IgD-negative memory B cell (primary cell): ENCODE measurements around the gene DOK3. TPM values are rescaled to one million over a fixed set of nuclear protein-coding genes. Genes with fewer than 3 reads are reported as not detected.

ENCODE experiments used
- H3K27ac Mint-ChIP-seq, 3 donors: one replicate each; pipeline ENCODE4 v1.8.0; 2020 to 2022; ENCODE audit warnings: mild to moderate bottlenecking in 3 of 3, mixed read lengths in 3 of 3, moderate library complexity in 1 of 3
- H3K27me3 Mint-ChIP-seq: one replicate; pipeline ENCODE4 v1.8.0; 2021; ENCODE audit warnings: mixed read lengths
- H3K36me3 Mint-ChIP-seq: one replicate; pipeline ENCODE4 v1.8.0; 2020; ENCODE audit warnings: mild to moderate bottlenecking, mixed read lengths
- H3K4me1 Mint-ChIP-seq, 3 donors: one replicate each; pipeline ENCODE4 v1.8.0; 2020 to 2022; ENCODE audit warnings: mixed read lengths in 3 of 3, mild to moderate bottlenecking in 1 of 3
- H3K4me3 Mint-ChIP-seq, 4 donors: one replicate each; pipeline ENCODE4 v1.8.0; 2020 to 2022; ENCODE audit warnings: mild to moderate bottlenecking in 4 of 4, mixed read lengths in 4 of 4, moderate library complexity in 3 of 4
- H3K9me3 Mint-ChIP-seq, 3 donors: one replicate each; pipeline ENCODE4 v1.8.0; 2020 to 2021; ENCODE audit warnings: mixed read lengths in 3 of 3, mild to moderate bottlenecking in 1 of 3
- polyA plus RNA-seq: library from polyadenylated mRNA; unstranded; fragments of 300-500 nt; fragmentation: Illumina TruSeq; gene quantifications from one replicate; pipeline ENCODE4 v1.2.3, GENCODE V29; 2021

The DOK3 gene
- polyA plus RNA-seq, 1 donor from 2014 or later = 154 TPM

DNA sequence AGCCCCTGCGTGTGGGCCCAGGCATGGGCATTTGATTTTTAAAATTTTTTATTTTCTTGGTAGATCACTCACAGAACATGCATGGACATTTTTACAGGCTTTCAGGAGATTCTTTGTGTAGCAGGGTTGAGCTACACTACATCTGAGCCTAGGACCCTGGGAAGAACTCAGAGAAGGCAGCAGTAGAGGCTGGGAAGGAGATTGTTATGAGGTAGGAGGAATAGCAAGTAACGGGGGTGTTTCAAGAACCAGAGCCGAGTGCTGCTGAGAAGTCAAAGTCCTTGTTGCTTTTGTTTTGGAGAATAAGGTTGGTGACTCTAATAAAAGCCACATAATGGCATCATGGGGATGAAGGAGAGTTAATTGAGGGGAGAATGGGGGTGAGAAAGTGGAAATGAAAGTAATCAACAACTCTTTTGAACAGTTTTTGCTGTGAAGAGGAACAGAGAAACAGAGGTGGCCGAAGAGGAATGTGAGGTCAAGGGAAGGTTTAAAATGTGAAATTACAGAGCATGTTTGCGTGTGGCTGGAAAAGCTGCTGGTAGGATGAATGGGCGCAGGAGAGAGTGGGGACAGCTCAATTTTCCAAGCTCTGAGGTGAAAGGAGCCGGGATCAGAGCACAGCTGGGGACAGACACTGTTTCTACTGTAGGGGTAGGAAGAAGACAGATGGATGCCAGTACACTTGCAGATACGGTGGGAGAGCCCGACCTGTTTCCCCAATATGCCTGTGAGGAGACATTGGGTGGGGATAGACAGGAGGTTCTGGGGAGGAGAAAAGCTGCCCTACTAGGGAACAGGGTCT lies 7.5 kb downstream of the DOK3 start:
- H3K9me3 Mint-ChIP-seq = no peaks in the 10 kb centered on the region
- H3K27ac Mint-ChIP-seq = peak overlapping the region; percentile 0 to 37 (median 35)
- H3K36me3 Mint-ChIP-seq = peaks cover 4% of the 10 kb centered on the region
- peak overlapping the region; percentile 44 to 74 (median 54) for H3K4me3 Mint-ChIP-seq
- H3K27me3 Mint-ChIP-seq = peaks cover 3% of the 10 kb centered on the region
- H3K4me1 Mint-ChIP-seq = peaks cover 12 to 44% (median 40%) of the 10 kb centered on the region in 3 donors

DNA sequence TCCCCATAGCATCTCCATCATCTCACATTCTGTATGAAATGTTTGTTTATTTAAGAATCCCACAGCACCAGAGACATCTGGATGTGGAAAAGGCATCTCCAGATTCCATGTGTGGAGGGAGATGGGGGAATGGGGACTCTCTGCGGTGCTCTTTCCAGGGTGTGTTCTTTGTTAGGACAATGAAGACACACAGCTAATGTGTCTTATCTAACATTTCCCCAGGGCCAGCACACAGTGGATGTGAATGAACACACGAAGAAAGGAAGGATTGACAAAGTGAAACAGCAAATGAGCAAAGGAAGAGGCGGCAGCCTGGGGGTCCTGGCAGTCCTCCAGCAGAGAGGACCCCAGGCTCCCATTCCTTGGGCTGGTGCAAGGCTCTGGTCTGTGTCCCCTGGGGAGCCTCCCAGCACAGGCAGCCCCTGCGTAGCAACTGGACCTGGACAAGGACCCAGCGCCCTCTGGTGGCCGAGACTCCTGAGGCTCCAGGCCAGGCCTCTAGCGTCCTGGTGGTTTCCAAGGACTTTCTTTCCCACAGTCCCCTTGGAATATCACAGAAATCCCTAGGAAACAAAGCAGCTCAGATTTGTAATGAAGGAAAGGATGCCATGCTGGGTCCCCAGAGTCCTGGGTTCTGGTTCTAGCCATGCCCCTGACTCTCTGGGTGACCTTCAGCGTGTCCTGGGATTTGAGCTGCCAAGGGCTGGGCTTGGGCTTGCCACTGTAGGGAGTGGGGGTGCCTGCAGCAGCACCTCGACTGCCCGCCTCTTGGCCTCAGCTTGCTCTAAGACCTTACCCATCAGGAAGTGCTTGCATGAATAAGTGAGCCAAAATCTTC lies 8.7 kb downstream of the DOK3 start:
- H3K4me1 Mint-ChIP-seq = peaks cover 10 to 47% (median 38%) of the 10 kb centered on the region in 3 donors
- no peaks in the 10 kb centered on the region for H3K9me3 Mint-ChIP-seq
- H3K27me3 Mint-ChIP-seq = peaks cover 3% of the 10 kb centered on the region
- H3K27ac Mint-ChIP-seq = peak overlapping the region in 2 of 3 donors; percentile 18 to 23
- peak overlapping the region in 2 of 4 donors; percentile 55 to 67 for H3K4me3 Mint-ChIP-seq
- H3K36me3 Mint-ChIP-seq = peaks cover 4% of the 10 kb centered on the region

DNA sequence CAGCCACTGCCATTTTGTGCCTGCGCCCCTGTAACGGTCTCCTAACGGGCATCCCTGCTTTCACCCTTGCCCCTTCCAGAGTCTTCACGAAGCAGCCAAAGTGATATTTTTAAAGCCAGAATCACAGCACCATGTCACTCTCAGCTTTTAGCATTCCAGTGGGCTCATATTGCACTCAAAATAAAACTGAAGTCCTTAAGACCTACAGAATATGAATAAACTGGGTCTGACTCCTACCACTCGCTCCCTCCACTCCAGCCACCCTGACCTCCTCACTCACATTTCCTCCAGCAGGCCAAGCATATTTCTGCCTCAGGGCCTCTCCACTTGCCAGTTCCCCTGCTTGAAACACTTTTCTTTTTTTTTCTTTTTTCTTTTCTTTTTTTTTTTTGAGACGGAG lies 9.8 kb downstream of the DOK3 start:
- Mint-ChIP-seq H3K36me3 (peaks cover 3% of the 10 kb centered on the region), H3K9me3 (no peaks in the 10 kb centered on the region), H3K27me3 (peaks cover 3% of the 10 kb centered on the region)

DNA sequence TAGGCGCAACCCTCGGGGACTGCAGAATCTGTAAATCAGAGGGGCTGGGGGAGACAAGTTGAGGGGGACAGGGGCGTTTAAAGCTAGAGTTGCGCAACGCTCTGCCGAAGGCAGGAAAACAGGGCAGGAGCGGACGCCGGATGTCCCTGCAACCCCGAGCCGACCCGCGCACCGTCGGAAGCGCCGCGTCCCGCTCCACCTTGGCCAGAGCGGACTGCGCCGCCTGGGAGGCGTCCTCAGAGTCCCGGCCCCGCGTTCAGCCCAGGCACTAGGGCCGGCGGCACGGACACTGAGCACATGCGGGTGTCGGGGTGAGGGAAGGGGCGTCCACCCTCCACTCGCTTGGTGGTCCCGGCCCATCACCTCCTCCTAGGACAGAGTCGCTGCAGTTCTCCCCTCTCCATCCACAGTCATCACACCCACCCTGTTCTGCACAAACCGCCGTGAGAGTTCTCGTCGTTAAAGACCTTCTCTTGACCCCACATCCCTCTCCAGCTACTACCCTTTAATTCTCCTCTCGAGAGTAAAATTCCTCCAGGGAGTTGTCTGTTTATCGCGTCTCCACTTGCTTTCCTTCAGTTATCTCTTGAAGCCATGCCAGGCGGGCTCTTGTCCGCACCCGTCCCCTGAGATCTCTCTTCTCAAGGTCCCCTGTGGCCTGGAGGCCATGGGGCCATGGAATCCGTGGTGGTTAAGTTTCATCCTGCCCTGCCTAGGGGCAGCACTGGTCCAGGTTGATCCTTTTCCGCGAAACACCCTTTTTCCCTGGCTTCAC lies 11.4 kb downstream of the DOK3 start:
- H3K4me3 Mint-ChIP-seq = peak overlapping the region; percentile 83 to 95 (median 90)
- peaks cover 3% of the 10 kb centered on the region for H3K27me3 Mint-ChIP-seq
- H3K4me1 Mint-ChIP-seq = peaks cover 15 to 50% (median 41%) of the 10 kb centered on the region in 3 donors
- no peaks in the 10 kb centered on the region for H3K9me3 Mint-ChIP-seq
- peaks cover 3% of the 10 kb centered on the region for H3K36me3 Mint-ChIP-seq
- H3K27ac Mint-ChIP-seq = peak overlapping the region; percentile 14 to 81 (median 54)

More for the DNA sequence above, 9.8 kb downstream of the DOK3 start:
- Mint-ChIP-seq H3K4me3 (peak overlapping the region in 3 of 4 donors; percentile 8 to 75 (median 67)), H3K4me1 (peaks cover 10 to 43% (median 36%) of the 10 kb centered on the region in 3 donors), H3K27ac (peak overlapping the region in 1 of 3 donors; percentile 91)

DNA sequence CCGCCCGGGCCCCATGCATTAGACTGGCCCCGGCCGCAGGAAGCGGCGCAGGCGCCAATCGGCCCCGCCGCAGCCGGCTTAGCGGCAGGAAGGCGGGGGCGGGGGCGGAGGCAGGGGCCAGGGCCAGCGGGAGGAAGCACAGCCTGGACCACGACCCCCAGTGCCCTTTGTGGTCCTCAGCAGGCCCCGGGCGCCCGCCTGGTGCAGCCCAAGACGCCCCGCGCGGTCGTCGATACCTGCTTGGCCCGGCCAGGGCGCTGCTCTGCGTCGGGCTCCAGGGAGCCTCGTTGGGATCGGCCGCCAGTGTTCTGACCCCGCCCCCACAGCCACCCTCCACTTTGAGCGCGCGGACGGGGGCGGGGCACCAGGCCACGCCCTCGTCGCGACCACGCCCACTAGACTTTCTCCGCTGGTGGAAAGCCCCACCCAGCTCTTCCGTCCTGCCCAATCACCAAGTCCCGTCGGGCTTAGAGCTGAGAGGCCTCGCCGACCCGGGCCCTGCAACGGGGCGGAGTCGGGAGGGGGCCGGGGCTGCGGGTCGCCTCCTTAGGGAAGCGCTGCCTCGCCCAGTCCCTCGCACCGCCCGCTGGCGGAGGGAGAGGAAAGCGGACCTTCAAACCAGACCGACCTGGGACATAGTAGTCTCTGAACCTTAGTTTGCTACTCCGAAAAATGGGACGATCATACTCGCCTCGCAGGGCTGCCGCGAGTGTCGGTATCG lies 12.2 kb downstream of the DOK3 start, which contains the start of gene PDLIM7:
PDLIM7 (minus strand) TSS at position 313 of the 721 bp plus-strand sequence. CDS start 1,092 bp downstream, outside the sequence.
- H3K27me3 Mint-ChIP-seq = peaks cover 3% of the 10 kb centered on the region
- peak within 1 kb of the TSS; percentile 14 to 81 (median 54) for H3K27ac Mint-ChIP-seq
- no peaks in the 10 kb centered on the region for H3K9me3 Mint-ChIP-seq
- H3K4me3 Mint-ChIP-seq = peak within 1 kb of the TSS; percentile 83 to 95 (median 90)
- peaks cover 6% of the 10 kb centered on the region for H3K36me3 Mint-ChIP-seq
- H3K4me1 Mint-ChIP-seq = peaks cover 15 to 48% (median 39%) of the 10 kb centered on the region in 3 donors

DNA sequence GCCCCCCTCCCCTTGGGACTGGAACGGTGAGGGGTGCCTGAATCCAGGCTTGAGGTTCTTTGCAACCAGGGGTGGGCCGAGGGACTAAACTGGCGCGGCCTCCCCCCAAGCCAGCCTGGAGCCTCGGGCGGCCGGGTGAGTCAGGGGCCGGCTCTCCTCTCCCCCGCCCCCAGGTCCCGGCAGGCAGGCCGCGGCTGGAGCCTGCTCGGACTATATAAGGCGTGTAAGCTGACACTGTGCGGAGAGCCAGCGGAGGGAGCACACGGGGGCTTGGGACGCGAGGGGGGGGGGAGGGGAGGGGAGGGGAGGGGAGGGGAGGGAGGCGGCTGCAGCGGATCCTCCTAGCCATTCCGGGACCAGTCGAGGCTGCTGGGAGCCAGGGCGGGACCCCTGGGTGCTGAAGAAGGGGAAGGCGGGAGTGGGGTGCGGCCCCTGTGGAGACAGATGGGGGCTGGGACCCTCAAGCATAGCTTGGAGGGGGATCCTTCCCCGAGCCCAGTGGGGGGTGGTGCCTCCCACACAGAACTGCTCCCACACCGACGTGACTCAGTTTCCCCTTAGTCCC lies 12.8 kb downstream of the DOK3 start:
- Mint-ChIP-seq H3K27me3 (peaks cover 3% of the 10 kb centered on the region), H3K36me3 (peaks cover 5% of the 10 kb centered on the region), H3K9me3 (no peaks in the 10 kb centered on the region), H3K4me1 (peaks cover 9 to 42% (median 32%) of the 10 kb centered on the region in 3 donors), H3K4me3 (peak overlapping the region; percentile 21 to 95 (median 78)), H3K27ac (no peak overlapping the region)

DNA sequence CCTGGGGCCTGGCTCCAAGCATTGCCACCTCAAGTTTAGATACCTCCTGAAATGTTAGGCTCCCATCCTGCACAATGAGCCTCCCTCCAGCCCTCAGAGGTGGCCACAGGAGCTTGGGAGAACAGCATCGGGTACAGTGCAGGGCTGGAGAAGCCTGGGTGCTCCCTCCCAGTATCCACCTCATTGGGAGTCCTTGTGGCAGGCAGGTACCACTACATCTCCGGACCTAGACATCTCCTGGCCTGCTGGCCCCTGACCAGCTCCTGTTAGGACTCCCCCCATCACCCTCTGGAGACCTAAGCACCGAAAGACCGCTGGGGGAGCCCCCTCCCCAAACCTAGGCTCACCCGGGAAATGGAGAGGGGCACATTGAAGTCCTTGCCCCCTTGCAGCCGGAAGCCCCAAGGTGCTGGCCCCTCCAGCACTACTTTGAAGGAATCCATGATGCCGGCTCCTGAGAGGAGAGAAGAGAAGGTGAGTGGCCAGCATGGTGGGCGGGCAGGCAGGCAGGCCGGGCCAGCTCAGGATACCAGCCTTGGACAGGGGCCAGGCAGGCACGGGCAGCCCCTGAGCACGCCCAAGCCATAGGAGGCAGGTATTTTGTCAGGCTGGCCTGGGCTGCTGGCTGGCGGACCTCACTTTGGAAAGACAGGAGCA lies 13.4 kb downstream of the DOK3 start:
- Mint-ChIP-seq H3K27me3 (peaks cover 3% of the 10 kb centered on the region), H3K4me1 (peaks cover 9 to 41% (median 27%) of the 10 kb centered on the region in 3 donors), H3K27ac (peak overlapping the region in 1 of 3 donors; percentile 68), H3K9me3 (no peaks in the 10 kb centered on the region), H3K36me3 (peaks cover 5% of the 10 kb centered on the region), H3K4me3 (peak overlapping the region; percentile 21 to 86 (median 78))

DNA sequence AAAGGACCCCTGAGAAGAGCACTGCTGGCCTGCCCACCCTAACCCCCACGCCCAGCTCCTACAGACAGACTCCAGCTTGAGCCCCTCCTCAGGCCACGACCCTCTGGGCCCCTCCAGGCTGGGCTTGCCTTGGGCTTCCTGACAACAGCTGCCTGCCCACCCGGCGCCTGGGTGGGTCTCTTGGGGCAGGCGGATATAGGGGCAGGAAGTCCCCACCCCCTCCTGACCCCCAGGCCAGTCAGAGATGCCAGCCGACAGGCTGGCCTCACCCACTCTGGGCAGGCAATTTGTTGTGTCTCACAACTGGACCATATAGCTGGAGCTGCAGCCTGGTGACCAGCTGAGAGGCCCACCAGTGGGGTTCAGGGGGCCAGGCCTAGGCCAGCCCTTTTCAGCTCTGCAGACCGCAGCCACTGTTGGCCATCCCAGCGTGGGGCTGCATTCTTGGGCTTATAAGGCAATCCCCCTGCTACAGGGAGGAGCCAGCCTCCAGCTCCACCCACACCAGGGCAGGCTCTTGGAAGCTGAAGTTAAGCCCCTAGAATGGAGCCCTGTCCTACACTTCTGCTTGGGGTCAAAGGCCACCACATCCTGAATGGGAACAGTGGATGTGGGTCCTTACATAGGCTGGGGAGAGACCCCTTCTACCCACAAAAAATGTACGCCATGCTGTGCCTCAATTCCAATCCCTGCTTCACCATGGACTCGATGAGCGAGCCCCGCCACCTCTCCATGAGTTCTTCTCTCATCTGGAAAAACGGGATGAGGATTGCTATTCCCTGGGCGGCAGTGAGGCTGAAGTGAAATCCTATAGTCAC lies 14.2 kb downstream of the DOK3 start:
- Mint-ChIP-seq H3K27ac (peak overlapping the region in 1 of 3 donors; percentile 68), H3K9me3 (no peaks in the 10 kb centered on the region), H3K4me3 (peak overlapping the region in 3 of 4 donors; percentile 73 to 86 (median 83)), H3K4me1 (peaks cover 5 to 36% (median 23%) of the 10 kb centered on the region in 3 donors), H3K27me3 (peaks cover 3% of the 10 kb centered on the region), H3K36me3 (peaks cover 5% of the 10 kb centered on the region)

DNA sequence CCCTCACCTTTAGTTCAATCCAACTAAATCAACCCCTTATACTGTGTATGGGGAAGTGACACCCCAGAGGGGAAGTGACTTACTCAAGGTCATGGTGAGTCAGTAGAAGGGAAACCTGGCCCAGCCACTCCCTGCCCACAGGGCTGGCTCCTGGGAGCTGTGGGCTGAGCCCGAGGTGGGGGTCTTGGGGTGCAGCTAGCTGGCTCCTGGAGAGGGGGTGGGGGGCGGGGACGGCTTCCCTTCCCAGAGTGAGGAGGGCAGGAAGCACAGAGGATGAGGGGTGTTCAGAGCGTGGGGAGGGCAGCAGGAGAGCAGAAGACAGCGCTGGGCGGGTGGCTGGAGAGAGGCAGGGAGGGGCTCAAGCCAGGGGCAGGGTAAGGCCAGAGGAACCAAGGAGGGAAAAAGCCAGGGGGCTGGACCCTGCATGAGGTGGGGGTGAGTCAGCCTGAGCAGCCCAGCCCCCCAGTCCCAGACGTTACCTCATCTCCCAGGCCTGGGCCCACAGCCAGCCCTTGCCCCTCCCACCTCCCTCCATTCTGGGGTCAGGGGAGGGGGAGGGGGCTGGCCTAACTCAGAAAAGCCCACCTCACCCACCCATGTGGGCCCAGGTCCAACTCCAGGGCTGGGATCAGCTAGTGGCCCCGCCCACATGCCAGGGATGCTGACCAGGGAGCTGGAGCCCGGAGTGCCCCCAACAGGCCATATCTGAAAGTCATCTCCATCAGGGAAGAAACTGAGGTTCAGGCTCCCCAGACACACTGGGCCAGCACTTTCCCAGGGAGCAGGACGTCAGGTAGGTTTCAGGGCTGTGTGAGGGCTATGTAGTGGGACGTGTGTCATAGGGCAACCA lies 15.1 kb downstream of the DOK3 start:
- peak overlapping the region in 3 of 4 donors; percentile 24 to 63 (median 55) for H3K4me3 Mint-ChIP-seq
- peak overlapping the region in 2 of 3 donors; percentile 67 to 94 for H3K27ac Mint-ChIP-seq
- H3K9me3 Mint-ChIP-seq = no peaks in the 10 kb centered on the region
- peaks cover 4% of the 10 kb centered on the region for H3K36me3 Mint-ChIP-seq
- peaks cover 3% of the 10 kb centered on the region for H3K27me3 Mint-ChIP-seq
- peaks cover 5 to 34% (median 20%) of the 10 kb centered on the region in 3 donors for H3K4me1 Mint-ChIP-seq

DNA sequence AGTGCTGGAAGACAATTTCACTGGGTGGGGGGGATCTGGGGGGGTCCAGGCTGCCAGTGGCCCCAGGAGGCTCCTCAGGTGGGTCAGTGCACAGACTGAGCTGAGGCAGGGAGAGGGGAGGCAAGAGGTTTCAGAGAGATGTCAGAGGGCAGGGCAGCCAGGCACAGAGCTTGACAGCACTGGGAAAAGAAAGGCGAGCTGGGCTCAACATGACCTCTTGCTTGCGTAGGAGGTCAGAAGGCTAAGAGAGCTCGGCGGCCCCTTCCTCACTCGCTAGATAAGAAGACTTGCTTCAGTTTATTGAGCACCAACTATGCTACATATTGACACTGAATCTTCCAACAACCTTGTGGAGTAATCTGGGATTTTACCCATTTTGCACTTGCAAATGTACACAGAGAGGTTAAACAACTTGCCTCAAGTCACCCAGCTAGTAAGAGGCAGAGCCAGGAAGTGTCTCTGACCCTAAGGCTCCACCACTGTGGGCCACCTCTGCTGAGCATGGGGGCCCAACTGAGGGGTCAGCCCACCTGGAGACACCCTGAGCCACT lies 15.8 kb downstream of the DOK3 start:
- Mint-ChIP-seq H3K4me3 (peak overlapping the region in 3 of 4 donors; percentile 24 to 63 (median 55)), H3K27ac (peak overlapping the region in 2 of 3 donors; percentile 67 to 94), H3K27me3 (peaks cover 3% of the 10 kb centered on the region), H3K9me3 (no peaks in the 10 kb centered on the region), H3K4me1 (peaks cover 5 to 33% (median 20%) of the 10 kb centered on the region in 3 donors), H3K36me3 (peaks cover 4% of the 10 kb centered on the region)

DNA sequence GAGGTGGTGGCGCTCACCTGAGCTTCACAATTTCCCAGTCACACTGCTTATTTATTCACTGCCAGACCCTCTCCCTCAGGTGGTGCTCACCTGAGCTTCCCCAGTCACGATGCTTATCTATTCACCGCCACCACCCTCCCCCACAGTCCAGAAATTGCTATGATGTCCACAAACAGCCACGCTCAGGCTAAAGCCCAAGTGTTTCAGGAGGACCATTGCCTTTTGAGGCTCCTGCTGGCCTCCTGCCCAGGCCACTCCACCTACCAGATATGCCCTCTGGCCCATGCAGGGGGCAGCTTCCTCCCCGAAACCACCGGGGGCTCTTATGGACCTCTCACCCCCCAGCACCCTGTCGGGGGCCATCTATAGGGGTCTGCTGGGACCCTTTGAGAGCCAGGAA lies 16.8 kb downstream of the DOK3 start:
- Mint-ChIP-seq H3K27me3 (no peaks in the 10 kb centered on the region), H3K27ac (peak overlapping the region in 1 of 3 donors; percentile 65), H3K9me3 (no peaks in the 10 kb centered on the region), H3K4me1 (peaks cover 5 to 28% (median 13%) of the 10 kb centered on the region in 3 donors), H3K36me3 (peaks cover 4% of the 10 kb centered on the region), H3K4me3 (peak overlapping the region in 1 of 4 donors; percentile 27)
